A549 (cell line): ENCODE data around the gene PTPRD. TPM values are rescaled to one million over a fixed set of nuclear protein-coding genes. Genes with fewer than 3 reads are reported as not detected.

ENCODE experiments used
- ATAC-seq, 2 experiments: fragments of 200-7000 bp in 1 of 2; fragments of >200 bp in 1 of 2; cut with Nextera tagmentation in 1 of 2; cut with Tn5 transposase in 1 of 2; 3 replicates each; pipeline versions ENCODE4 v1.8.0 to v1.9.1; 2018 to 2020; ENCODE audit warnings: mild to moderate bottlenecking in 1 of 2, moderate library complexity in 1 of 2
- CTCF ChIA-PET: fragments of 300-600 bp; sonication (Branson Sonifier 250); formaldehyde crosslinking; extraction: SDS; loops from one replicate; lab custom pipeline; 2021; ENCODE audit warnings: antibody characterized with exemption, inconsistent platforms; lab: Yijun Ruan, JAX
- POLR2A ChIA-PET: fragments of 350-600 bp; formaldehyde crosslinking; extraction: SDS; loops from one replicate; lab custom pipeline; 2021; ENCODE audit warnings: antibody characterized with exemption, inconsistent platforms; lab: Yijun Ruan, JAX
- DNase-seq, 2 experiments: peaks; one replicate each; pipeline versions ENCODE4 v3.0.0 to v3.0.0-alpha.2; 2011 to 2016; ENCODE audit warnings: low read depth in 1 of 2, low spot score in 1 of 2
- FAIRE-seq: peaks from 2 replicates; lab custom pipeline; 2011; peaks lifted over from hg19 to GRCh38; lab: Jason Lieb, UNC
- H3K27ac ChIP-seq, 2 experiments: fragments of >200 bp; sonication (Bioruptor Twin); formaldehyde crosslinking; 3 replicates each; pipeline ENCODE4 v1.5.1; 2016 to 2017
- H3K4me1 ChIP-seq: fragments of >200 bp; sonication (Bioruptor Twin); formaldehyde crosslinking; 3 replicates; pipeline ENCODE4 v1.6.1; 2016
- H3K4me2 ChIP-seq: fragments of >200 bp; sonication (Bioruptor Twin); formaldehyde crosslinking; 3 replicates; pipeline ENCODE4 v1.6.1; 2016
- H3K4me3 ChIP-seq: fragments of >200 bp; sonication (Bioruptor Twin); formaldehyde crosslinking; 3 replicates; pipeline ENCODE4 v1.5.1; 2016
- H3K9me3 ChIP-seq: fragments of >200 bp; sonication (Bioruptor Twin); formaldehyde crosslinking; 3 replicates; pipeline ENCODE4 v1.6.1; 2016
- ATOH8 ChIP-seq: fragments of 250-450 bp; sonication (Bioruptor Pico); IDR thresholded peaks from 2 replicates; pipeline ENCODE4 v1.5.0; 2020; ENCODE audit warnings: low read depth, mild to moderate bottlenecking, moderate library complexity
- BCL3 ChIP-seq: fragments of >200 bp; sonication (Bioruptor Twin); formaldehyde crosslinking; IDR thresholded peaks from 3 replicates; pipeline ENCODE4 v1.6.1; 2016
- CEBPB ChIP-seq, 2 experiments: fragments of >200 bp in 1 of 2; sonication (Bioruptor Twin) in 1 of 2; formaldehyde crosslinking in 1 of 2; IDR thresholded peaks; 2 replicates each; pipeline ENCODE4 v1.6.1; 2012 to 2016
- CHD2 ChIP-seq: fragments of 150-350 bp; IDR thresholded peaks from 2 replicates; pipeline ENCODE4 v1.6.1; 2014; ENCODE audit warnings: low read length; ENCODE audit not compliant: partially characterized antibody
- CHD4 ChIP-seq: fragments of 200-600 bp; sonication (generic); IDR thresholded peaks from 2 replicates; pipeline ENCODE4 v1.6.1; 2016; ENCODE audit warnings: antibody characterized with exemption, mild to moderate bottlenecking, borderline replicate concordance
- EHF ChIP-seq: fragments of 250-450 bp; sonication (Bioruptor Pico); IDR thresholded peaks from 2 replicates; pipeline ENCODE4 v1.5.0; 2020; ENCODE audit warnings: mild to moderate bottlenecking
- EP300 ChIP-seq, 2 experiments: fragments of >200 bp; sonication (Bioruptor Twin); formaldehyde crosslinking; IDR thresholded peaks; 2 replicates in 1 of 2; 3 replicates in 1 of 2; pipeline ENCODE4 v1.6.1; 2016 to 2017
- ESRRA ChIP-seq: fragments of 150-350 bp; IDR thresholded peaks from 2 replicates; pipeline ENCODE4 v1.6.1; 2014; ENCODE audit warnings: mild to moderate bottlenecking, low read length, borderline replicate concordance
- FOSB ChIP-seq: fragments of 250-450 bp; sonication (Bioruptor Pico); IDR thresholded peaks from 2 replicates; pipeline ENCODE4 v1.5.0; 2020; ENCODE audit warnings: mild to moderate bottlenecking, moderate library complexity
- FOXS1 ChIP-seq: fragments of 250-450 bp; sonication (Bioruptor Pico); IDR thresholded peaks from 2 replicates; pipeline ENCODE4 v1.5.0; 2020; ENCODE audit warnings: mild to moderate bottlenecking, moderate library complexity
- GATA3 ChIP-seq: IDR thresholded peaks from 2 replicates; pipeline ENCODE4 v1.6.1; 2012; ENCODE audit warnings: borderline replicate concordance
- HES2 ChIP-seq: fragments of >200 bp; sonication (Bioruptor Twin); formaldehyde crosslinking; IDR thresholded peaks from 2 replicates; pipeline ENCODE4 v1.6.1; 2016
- HMGXB4 ChIP-seq: fragments of 250-450 bp; sonication (Bioruptor Pico); IDR thresholded peaks from 2 replicates; pipeline ENCODE4 v1.5.0; 2021; ENCODE audit warnings: mild to moderate bottlenecking, moderate library complexity, borderline replicate concordance
- HOXA7 ChIP-seq: fragments of 250-450 bp; sonication (Bioruptor Pico); IDR thresholded peaks from 2 replicates; pipeline ENCODE4 v1.5.0; 2020; ENCODE audit warnings: mild to moderate bottlenecking, moderate library complexity
- HOXB13 ChIP-seq: fragments of 250-450 bp; sonication (Bioruptor Pico); IDR thresholded peaks from 2 replicates; pipeline ENCODE4 v1.5.0; 2020; ENCODE audit warnings: low read depth, mild to moderate bottlenecking, moderate library complexity
- JUNB ChIP-seq: fragments of >200 bp; sonication (Bioruptor Twin); formaldehyde crosslinking; IDR thresholded peaks from 2 replicates; pipeline ENCODE4 v1.6.1; 2016
- MAFK ChIP-seq: fragments of 450-650 bp; IDR thresholded peaks from 2 replicates; pipeline ENCODE4 v1.6.1; 2014; ENCODE audit not compliant: partially characterized antibody
- MAX ChIP-seq: IDR thresholded peaks from 2 replicates; pipeline ENCODE4 v1.6.1; 2012
- MYC ChIP-seq: IDR thresholded peaks from 2 replicates; pipeline ENCODE4 v1.6.1; 2012; ENCODE audit warnings: mild to moderate bottlenecking, inconsistent platforms, low read length, improper control_type of control experiment, borderline replicate concordance
- PBX3 ChIP-seq: IDR thresholded peaks from 2 replicates; pipeline ENCODE4 v1.6.1; 2012
- POLR2AphosphoS2 ChIP-seq: conservative IDR thresholded peaks from 2 replicates; pipeline ENCODE4 v1.6.1; 2012; ENCODE audit warnings: low read length, improper control_type of control experiment, inconsistent platforms
- RAD21 ChIP-seq, 2 experiments: fragments of >200 bp in 1 of 2; sonication (Bioruptor Twin) in 1 of 2; formaldehyde crosslinking in 1 of 2; IDR thresholded peaks in 1 of 2; conservative IDR thresholded peaks in 1 of 2; 2 replicates in 1 of 2; 3 replicates in 1 of 2; pipeline ENCODE4 v1.6.1; 2012 to 2018; ENCODE audit warnings: inconsistent platforms in 1 of 2
- RCOR1 ChIP-seq: fragments of 150-350 bp; IDR thresholded peaks from 2 replicates; pipeline ENCODE4 v1.6.1; 2014; ENCODE audit warnings: antibody characterized with exemption, low read length, low read depth
- RFX5 ChIP-seq: fragments of 450-650 bp; IDR thresholded peaks from 2 replicates; pipeline ENCODE4 v1.7.1; 2014; ENCODE audit warnings: antibody characterized with exemption, mild to moderate bottlenecking, moderate library complexity
- SMC3 ChIP-seq: fragments of >200 bp; sonication (Bioruptor Twin); formaldehyde crosslinking; IDR thresholded peaks from 3 replicates; pipeline ENCODE4 v1.6.1; 2018; ENCODE audit warnings: inconsistent platforms
- TFCP2L1 ChIP-seq: fragments of 250-450 bp; sonication (Bioruptor Pico); IDR thresholded peaks from 2 replicates; pipeline ENCODE4 v1.5.0; 2021; ENCODE audit warnings: mild to moderate bottlenecking
- USF2 ChIP-seq: fragments of 450-650 bp; IDR thresholded peaks from 2 replicates; pipeline ENCODE4 v1.6.1; 2014; ENCODE audit warnings: antibody characterized with exemption
- ZC3H11A ChIP-seq: fragments of 450-650 bp; IDR thresholded peaks from 2 replicates; pipeline ENCODE4 v1.6.1; 2014; ENCODE audit warnings: antibody characterized with exemption, mild to moderate bottlenecking
- ZNF302 ChIP-seq: fragments of 250-450 bp; sonication (Bioruptor Pico); IDR thresholded peaks from 2 replicates; pipeline ENCODE4 v1.9.0; 2021; ENCODE audit warnings: inconsistent platforms, mild to moderate bottlenecking, moderate library complexity
- WGBS: methylation state at CpG from one replicate; pipeline ENCODE4 v1.1.6; 2017; ENCODE audit errors: missing lambda C conversion rate; 5-methylcytosine and 5-hydroxymethylcytosine counted together
- polyA plus RNA-seq, 4 experiments: library from polyadenylated mRNA; depleted of rRNA in 3 of 4; stranded (reverse); fragments of >200 nt; fragmentation: RNase III in 1 of 4; extraction: RNeasy Plus Mini Kit Qiagen cat#74134 plus additional on column Dnase treatment in 1 of 4; gene quantifications; 2 replicates in 3 of 4; 3 replicates in 1 of 4; pipeline ENCODE4 v1.2.3, GENCODE V29; 2011 to 2017

Gene PTPRD
- polyA plus RNA-seq, 2 of the 4 experiments (the other 2 are of a cell fraction), result 0.39 to 1.3 TPM

GRCh38 chr9:9557804-9558334 is 1054.9 kb downstream of the PTPRD start:
- DNase-seq, result no peak
- no peak for ATAC-seq
- FAIRE-seq, result no peak
- H3K27ac ChIP-seq, result no peak overlapping the region
- 25% methylated on average over 5 of the region's 5 CpGs for WGBS
- CTCF ChIA-PET, result no interaction called here
- no peaks in the 10 kb centered on the region for H3K4me1 ChIP-seq
- TF ChIP-seq ZNF302 (CRISPR knock-in tag) (no peak), CHD4 (no peak), ZC3H11A (no peak), USF2 (no peak), HOXB13 (CRISPR knock-in tag) (no peak), TFCP2L1 (CRISPR knock-in tag) (no peak), RCOR1 (no peak), FOXS1 (CRISPR knock-in tag) (no peak), MAX (no peak), HES2 (no peak), ESRRA (no peak), RAD21 (conservative IDR thresholded peaks at IDR 0.05 in 1 of 2, IDR thresholded peaks at IDR 0.05 in 1 of 2) (no peak), RFX5 (no peak), GATA3 (no peak), CEBPB (IDR thresholded peaks at IDR 0.05) (no peak)
- TF ChIP-seq, all 56 proteins: peak for 0
- no peak overlapping the region for H3K4me2 ChIP-seq
- POLR2A ChIA-PET, result no interaction called here
- no peak overlapping the region for H3K4me3 ChIP-seq
- peaks cover 4% of the 10 kb centered on the region; the same call in 1 of the 3 replicates for H3K9me3 ChIP-seq

- no peak for ATAC-seq
- Histone ChIP-seq H3K4me1 (no peaks in the 10 kb centered on the region), H3K9me3 (peaks cover 4% of the 10 kb centered on the region; the same call in 1 of the 3 replicates), H3K4me2 (no peak overlapping the region), H3K4me3 (no peak overlapping the region), H3K27ac (no peak overlapping the region)
- DNase-seq, result no peak
- WGBS, result 0% methylated on average over 4 of the region's 4 CpGs
- ChIA-PET POLR2A (no interaction called here), CTCF (no interaction called here)
- FAIRE-seq, result no peak
- TF ChIP-seq CHD2 (no peak), POLR2AphosphoS2 (no peak), SMC3 (no peak), USF2 (no peak), EHF (no peak), EP300 (IDR thresholded peaks at IDR 0.05) (no peak), MAFK (no peak), PBX3 (no peak), FOSB (CRISPR knock-in tag) (no peak), MYC (no peak), CHD4 (no peak), BCL3 (no peak), RAD21 (conservative IDR thresholded peaks at IDR 0.05 in 1 of 2, IDR thresholded peaks at IDR 0.05 in 1 of 2) (no peak), HOXA7 (CRISPR knock-in tag) (no peak), HMGXB4 (CRISPR knock-in tag) (no peak), ATOH8 (CRISPR knock-in tag) (no peak), JUNB (no peak), HOXB13 (CRISPR knock-in tag) (no peak)
Measured at GRCh38 chr9:9556865-9557803, 1055.7 kb downstream of the PTPRD start.
